HG03457 (cell line): Measurements from ENCODE around the gene UNC5A.

ENCODE experiments used
- ATAC-seq: cut with Tn5 transposase; IDR thresholded peaks from one replicate; pipeline ENCODE4 v1.9.1; 2021; ENCODE audit warnings: moderate number of reproducible peaks; ENCODE audit not compliant: unreplicated experiment

The UNC5A gene

DNA sequence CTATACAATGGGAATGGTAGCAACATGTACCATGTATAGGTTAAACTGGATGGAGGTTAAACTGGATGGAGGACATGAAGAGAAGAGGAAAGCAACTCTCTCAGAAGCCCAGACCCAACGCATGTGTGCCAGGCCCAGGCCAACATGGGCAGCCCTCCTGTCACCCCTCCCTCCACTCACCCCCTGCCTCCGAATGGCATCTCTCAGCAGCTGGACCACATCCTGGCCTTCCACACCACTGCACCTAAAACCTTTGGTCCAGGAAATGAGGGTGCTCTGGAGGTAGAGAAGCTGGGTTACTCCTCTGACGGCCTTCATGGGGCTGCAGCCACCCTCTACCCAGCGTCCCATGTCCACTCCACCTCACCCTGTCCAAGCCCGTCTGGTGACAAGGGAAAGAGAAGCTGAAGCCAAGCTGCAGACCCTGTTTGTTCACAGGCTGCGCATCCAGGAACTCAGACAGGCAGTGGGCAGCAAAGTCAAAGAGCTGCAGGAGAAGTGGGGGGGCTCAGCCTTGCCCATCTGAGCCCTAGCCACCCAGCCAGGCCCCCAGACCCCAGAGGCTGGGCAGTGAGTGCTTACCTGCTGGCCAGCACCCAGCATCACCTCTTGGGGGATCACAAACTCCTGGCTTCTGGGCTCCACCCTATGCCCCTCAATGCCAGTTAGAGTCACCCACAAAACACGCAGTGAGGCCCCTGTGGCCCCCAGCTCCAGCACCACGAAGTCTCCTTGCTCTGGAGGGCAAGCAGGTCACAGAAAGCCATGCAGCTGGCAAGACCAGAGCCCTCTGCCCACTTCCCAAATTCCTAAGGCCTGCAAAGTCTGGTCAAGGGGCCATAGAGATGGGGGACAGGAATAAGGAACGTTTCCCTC is 80.3 kb downstream of the UNC5A start:
- no peak for ATAC-seq

DNA sequence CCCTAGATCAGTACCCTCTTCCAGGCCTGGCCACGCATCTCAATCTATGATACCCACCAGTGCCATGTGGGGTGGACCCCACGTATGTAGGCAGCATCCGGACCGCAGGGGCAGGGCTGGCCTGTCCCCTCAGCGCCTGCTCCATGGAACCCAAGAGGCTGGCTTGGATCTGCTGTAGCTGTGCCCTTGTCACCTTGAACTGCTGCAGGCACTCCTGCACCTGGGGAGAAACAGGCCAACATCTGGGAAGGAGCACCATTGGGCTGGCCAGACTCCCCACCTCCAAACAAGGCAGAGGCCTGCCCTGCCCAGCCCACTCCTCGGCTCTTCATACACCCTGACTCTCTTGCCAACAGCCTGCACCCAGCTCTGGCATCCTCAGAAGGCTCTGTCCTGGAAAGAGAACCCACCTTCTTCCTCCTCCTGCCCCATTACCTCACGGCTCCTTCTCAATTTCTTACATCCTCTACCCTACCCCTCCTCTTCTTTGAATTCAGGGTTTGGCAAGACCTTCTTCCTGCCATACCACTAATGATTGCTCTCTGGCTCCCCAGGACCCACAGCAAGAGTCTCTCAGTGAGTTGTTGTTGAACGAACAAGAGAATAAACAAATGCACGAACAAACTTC is 81.1 kb downstream of the UNC5A start:
- ATAC-seq, result no peak

DNA sequence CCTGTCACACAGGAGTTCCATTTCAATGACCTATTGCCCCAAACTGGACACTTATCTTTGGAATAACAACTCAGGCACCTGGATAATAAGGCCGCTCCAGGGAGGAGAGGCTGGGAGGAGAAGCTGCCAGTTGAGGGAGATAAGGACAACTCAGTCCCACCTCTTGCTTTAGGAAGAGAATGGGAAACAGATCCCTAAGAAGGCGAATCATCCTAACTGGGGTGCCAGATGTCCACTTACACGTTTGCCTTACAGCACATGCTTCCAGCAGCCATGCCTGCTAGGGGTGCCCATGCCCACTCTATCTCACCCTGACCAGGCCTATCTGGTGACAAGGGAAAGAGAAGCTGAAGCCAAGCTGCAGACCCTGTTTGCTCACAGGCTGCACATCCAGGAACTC is 82.3 kb downstream of the UNC5A start:
- ATAC-seq, result no peak

DNA sequence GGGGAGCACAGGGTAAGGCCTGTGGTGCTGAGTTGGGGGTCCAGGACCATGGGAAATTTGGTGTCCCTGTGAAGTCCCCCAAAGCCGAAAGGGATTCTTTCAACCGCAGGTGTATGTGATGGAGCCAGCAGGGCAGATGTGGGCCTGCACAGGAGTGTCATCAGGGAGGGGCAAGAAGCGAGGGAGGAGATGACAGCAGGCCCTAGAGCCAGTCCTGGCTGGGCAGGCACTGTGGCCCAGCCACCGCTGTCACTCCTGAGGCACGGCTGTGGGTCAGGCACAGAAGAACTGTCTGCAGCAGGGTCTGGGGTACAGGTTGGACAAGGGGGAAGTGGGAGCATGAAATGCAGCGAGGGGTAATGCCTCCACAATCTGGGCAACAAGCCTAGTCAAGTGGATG is 83.9 kb downstream of the UNC5A start:
- no peak for ATAC-seq

DNA sequence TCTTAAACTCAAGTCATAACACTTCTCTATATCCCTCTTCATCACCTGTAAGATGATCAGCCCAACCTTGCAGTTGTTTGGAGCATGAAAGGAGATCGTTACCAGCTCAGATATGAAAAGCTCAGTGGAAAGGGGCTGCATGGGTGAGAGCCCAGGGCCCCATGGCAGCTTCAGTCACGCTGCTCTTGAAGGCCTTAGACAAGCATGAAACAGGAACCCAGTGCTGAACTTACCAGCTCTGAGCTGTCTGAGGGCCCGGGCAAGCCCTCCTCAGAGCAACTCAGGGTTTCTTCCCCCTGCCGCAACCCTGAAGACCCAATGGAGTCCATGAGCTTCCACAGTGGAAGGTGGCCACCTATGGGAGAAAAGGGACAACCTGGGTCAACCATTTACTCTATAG is 85.5 kb downstream of the UNC5A start:
- ATAC-seq, result no peak

DNA sequence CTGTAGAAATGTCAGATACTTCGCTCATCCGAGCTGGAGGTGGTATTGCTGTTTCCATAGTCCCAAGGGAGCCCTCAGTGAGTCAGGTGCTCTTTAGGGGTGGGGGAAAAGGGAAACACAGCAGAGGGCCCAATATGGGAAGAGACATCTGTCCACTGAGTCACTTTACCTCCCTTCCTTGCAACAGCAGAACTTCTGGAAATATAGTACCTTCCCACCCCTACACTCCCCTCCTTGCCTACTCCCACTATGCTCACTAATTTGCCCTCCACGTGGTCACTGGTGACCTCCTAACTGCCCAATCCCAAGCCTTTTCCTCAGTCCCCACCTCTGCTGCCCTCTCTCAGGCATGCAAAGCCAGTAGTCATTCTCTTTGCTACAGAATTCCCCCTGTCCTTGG is 86.9 kb downstream of the UNC5A start:
- no peak for ATAC-seq

DNA sequence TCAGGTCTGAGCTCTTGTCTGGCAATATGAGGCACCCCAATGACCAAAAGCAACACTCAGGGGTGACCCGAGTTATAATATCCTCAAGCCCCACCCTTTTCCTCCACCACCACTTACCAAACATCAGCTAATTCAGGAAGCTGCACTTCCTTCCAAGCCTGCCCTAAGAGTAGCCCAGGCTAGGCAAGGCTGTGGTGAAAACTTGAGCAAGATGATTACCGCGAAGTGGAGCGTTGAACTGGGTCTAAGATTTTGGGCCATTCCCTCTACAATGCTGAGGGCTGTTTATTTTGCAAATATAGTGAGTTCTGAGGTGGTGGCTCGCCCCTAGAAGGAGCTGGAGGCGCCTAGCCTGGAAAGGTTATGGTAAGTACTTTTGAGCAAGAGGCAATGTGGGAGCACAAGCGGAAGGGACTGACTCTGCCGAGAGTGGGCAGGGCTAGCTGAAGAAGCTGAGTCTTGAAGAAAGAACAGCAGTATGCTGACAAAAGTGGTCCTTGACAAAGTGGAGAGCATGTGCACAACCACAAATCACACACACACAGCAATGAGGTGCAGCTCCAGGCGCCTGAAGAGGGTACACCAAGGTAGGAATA is 89.0 kb downstream of the UNC5A start, which contains the start of gene HK3:
Gene HK3, minus strand, starts transcription at position 51 of the 596 bp plus-strand sequence. CDS start 3,187 bp downstream, outside the sequence.
- no peak for ATAC-seq

DNA sequence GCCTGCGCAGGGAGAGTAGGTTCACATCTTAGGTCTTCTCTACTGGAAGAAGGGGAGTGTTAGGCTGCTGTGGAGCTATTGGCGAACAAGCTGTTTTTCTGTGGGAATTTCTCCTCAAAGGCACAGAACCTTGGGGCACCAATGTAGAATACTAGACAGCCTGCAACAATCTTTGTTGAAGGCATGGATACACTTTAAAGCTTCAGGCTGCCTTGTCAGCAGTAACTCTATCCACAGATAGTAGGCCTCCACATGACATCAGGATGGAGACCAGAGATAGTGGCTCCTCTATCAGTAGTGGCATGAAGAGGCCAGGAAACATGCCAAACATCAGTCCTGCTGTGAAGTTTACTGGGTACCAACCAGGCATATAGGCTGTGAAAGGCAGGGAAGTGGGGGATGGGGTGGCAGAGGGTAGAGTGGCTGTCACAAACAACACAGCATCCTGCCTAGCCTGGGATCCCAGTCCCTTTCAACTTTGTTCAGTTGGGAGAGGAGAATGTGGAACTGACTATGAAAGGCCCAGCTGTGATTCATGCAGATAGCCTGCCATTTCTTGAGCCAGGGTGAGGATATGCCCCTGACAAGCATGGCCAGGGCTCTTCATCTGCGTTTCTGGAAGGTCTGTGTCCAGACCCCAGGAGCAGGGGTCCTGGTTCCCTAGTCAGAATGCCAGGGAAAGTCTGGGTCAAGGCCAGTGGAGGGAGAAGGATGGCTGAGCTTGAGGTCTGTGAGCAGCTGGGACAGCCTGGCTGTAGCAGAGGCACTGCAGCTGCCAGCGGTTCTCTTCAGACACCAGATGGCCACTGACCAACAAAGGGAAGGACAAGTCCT is 89.8 kb downstream of the UNC5A start:
- no peak for ATAC-seq

DNA sequence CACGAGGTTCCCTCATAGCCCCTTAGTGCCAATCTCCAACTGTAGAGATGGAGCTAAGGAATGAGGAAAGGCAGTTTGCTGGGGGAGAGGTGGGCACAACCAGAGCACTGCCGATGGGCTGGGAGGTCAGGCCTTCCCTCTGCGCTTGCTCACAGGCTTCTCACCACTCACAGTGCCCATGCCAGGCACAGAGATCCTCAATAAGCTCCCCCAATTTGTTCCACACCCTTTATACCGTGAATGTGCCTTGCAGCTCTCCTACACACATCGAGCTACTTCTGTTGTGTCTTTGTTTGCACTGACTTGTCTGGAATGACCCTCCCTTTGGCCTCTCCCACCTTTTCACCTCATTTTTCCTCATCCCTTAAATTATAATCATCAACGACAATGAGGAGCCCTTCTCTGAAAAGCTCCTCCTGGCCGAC is 90.4 kb downstream of the UNC5A start:
- ATAC-seq, result no peak

DNA sequence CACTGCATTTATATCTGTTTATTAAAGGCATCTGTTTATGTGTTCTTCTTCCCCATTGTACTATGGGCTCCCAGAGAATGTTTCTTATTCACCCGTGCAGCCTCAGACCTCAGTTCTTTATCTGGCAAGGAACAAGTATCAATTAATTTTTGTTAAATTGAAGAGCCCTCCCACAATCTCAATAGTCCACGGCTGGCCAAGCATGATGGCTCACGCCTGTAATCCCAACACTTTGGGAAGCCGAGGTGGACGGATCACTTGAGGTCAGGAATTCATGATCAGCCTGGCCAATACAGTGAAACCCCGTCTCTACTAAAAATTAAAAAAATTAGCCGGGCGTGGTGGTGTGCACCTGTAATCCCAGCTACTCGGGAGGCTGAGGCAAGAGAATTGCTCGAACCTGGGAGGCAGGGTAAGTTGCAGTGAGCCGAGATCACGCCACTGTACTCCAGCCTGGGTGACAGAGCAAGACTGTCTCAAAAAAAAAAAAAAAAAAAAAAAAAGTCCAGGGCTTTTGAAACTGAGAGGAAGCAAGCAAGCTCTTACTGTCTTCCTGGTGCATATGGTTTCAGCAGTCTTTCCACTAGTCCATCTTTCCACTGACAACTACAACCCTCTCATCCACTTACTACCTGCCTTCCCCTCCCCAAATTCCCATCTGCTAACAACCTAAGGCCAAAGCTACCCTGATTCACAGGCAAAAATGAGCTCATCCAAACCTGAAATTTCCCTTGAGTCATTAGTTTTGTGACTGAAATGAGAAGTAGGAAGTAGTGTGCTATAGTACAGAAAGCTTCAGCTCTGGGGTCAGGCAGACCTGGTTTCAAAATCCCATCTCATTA is 91.1 kb downstream of the UNC5A start:
- ATAC-seq, result no peak

DNA sequence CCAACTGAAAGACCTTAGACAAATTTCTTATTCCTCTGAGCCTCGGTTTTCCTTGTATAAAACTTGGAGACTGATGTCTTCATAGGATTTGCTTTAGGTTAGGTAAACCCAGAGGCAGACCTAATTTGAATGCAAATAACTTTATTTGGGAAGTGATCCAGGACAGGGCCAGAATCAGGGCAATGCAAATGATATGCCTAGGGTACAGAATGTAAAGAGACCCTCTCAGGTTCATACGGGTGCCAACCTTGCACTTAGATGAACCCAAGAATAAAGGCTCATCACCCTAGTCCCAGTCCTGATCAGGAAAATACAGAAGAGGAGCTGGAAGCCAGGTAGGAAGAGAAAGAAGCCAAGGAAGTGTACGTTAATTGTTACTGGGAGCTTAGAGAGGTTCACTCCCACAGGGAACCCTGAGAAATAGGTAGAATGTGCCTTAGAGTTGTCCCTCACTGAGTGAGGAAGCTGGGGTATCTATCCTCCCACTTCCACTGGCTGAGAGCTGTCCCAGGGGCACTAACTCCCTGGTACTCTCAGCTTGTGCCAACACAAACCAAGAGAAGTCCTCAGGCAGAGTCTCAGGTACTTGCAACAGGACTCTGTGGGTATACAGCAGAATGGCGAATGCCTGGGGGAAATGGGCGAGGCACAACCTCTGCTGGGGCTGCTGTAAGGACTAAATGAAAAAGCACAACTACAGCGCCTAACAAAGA is 91.9 kb downstream of the UNC5A start:
- no peak for ATAC-seq

DNA sequence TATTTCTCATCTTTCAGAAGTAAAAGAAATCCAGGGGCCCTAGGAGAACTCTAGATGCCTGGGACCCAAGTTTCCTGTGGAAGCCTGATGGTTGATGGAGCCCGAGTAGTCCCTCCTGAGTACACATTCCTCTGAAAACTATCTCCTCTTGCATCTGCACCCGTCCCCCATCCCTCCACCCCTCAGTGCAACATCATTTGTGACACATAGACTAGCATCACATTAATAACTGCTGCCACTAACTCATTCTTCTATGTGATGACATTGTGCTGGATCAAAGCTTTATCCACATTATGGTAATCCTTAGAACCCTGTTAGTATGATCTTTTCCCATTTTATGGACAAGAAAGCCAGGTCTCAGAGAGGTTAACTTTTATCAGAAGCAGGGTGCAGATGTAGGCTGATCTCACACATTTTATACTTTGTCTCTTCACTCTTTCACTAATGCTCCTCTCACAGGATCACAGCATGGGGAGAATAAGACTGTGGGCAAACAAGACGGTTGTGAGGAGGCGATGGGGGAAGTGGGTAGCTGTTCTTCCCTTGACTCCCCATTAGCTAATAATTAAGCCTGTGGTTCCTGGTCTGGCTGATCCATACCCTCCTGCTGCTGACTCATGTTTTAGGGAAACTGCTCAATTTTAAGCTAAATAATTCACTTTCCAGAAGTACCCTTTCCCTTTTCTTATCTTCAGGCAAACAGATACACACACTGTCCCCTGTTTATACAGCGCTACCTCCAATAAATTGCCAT is 92.7 kb downstream of the UNC5A start:
- ATAC-seq, result no peak

DNA sequence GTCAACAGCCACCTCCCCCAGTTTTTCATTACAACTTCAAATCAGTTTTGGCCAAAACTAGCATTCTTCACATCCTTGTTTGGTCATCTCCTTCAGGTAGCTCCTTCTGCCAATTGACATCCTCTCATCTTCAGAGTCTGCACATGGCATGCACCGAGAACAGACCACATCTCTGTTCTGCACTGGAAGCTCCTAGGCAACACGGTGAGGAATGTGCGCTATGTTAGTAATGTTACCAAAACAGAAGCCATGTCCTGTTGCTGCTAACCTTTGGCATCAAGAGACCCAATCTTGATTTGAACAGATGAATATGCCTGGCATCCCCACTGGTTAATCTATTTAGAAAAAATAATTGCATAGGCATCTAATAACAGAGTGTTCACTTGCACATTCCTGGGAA is 93.9 kb downstream of the UNC5A start:
- ATAC-seq, result no peak

DNA sequence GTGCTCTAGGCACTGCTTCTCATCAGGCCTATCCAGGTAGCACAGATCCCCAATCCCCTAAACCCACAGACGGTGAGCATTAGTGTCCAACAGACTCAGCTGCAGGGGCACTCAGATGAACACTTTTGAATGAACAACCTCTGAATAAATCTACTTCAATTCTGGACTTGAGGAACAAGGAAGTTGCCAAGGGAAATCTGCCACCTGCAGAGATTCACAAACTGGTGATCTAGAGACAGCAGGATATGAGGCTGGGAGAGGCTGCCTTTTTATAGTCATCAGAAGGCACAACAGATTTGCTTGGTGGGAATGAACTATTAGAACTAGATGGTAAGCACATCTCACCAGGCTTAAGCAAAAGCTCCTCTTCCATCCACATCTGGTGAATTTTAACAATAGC is 95.8 kb downstream of the UNC5A start:
- ATAC-seq, result no peak

DNA sequence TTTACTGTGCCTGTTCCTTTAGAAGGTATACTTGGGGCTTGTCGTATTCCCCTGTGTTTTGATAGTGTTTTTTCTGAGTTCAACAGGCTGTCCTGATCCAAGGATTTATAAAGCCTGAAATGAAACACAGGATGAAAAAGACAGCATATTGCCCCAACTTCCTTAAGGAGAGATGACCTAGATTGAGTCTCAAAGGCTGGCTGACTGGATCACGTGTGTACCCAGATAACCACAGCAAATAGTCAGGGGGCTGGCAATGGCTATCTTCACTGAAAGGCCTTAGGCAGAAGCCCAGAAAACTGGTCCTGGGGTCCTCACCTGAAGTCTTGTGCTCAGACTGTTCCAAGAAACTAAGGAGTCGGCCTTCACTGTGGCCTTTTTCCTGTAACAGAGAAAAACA is 96.4 kb downstream of the UNC5A start:
- ATAC-seq, result no peak

DNA sequence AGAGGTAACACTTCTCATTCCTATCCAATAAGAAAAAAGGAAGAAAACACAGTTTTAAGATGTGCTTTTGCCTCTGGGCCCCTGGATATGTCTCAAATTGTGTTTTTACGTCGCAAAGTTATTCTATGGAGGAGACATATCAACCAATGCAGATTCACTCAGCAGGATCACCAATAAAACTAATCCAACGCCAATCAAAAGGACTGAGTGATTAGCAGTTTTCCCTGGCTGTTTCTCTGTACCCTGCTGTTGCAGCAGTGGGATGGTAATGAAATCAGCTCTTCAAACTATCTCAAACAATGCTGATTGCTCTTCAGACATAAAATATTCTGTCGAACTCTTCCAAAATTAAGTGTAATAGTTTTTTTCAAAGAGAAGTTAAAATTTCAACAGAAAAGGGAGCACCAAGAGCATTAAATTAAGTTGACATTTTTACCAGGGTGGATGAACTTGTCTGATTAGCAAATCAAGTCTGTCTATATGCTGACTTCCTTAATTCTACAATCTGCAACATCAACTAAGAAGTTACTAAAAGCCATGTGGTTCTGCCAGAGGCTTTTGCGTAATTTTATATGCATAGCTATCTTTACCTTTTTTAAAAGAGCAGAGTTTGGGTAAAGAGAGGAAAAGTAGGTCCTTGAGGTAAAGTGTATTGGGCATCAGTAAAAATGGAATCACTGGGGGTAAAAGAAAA is 98.5 kb downstream of the UNC5A start:
- ATAC-seq, result no peak

DNA sequence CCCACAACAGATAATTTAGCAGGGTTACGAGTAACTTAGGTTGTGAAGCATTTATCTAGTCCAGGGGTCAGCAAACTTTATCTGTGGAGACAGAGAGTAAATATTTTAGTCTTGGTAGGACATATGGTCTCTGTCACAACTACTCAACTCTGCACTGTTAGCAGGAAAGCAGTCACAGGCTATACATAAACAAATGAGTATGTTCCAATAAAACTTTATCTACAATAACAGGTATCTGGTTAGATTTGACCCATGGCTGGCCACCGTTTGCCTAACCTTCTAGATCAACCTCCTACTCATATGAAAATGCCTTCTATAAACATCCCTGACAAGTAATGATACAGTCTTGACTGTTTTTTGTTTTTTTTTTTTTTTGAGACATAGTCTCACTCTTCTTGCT is 101.8 kb downstream of the UNC5A start:
- no peak for ATAC-seq

DNA sequence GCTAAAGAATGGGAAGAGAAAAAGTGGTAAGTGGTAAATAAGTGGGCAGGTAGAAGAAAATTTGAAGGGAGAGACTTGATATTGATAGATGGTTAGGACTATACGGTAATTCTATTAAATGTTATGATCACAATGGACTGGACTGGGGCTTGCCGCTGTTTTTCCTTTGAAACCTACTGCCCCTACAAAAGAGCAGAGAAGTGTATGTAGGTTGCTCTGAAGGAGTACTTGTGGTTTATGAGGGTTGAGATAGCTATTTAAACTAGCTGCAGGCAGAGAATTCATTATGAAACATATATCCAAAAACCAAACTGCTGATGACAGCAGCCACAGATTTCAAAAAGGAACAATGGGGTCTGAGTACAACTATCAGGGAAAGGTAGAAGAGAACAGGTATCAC is 105.5 kb downstream of the UNC5A start:
- ATAC-seq, result no peak
